HCEC 1CT (cell line): Measurements from ENCODE around the gene ZNF627.
"Not testable (repeated sequence)": the region's sequence is repeated elsewhere in the genome, so short reads cannot be mapped to it uniquely, and the experiment has no call there.

Experiments
- DNase-seq: peaks from one replicate; pipeline ENCODE4 v3.0.0-alpha.2; 2017

Gene ZNF627

DNA sequence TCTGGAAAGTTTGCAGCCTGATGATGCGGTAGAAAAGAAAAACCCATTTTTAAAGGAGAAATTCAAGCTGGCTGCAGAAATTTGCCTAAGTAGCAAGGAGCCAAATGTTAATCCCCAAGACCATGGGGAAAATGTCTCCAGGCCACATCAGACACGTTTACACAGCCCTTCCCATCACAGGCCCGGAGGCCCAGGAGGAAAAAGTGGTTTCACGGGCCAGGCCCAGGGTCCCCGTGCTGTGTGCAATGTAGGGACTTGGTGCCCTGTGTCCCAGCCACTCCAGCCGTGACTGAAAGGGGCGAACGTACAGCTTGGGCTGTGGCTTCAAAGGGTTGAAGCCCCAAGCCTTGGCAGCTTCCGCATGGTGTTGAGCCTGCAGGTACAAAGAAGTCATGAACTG, 35.9 kb downstream of the ZNF627 start:
- no peak for DNase-seq

DNA sequence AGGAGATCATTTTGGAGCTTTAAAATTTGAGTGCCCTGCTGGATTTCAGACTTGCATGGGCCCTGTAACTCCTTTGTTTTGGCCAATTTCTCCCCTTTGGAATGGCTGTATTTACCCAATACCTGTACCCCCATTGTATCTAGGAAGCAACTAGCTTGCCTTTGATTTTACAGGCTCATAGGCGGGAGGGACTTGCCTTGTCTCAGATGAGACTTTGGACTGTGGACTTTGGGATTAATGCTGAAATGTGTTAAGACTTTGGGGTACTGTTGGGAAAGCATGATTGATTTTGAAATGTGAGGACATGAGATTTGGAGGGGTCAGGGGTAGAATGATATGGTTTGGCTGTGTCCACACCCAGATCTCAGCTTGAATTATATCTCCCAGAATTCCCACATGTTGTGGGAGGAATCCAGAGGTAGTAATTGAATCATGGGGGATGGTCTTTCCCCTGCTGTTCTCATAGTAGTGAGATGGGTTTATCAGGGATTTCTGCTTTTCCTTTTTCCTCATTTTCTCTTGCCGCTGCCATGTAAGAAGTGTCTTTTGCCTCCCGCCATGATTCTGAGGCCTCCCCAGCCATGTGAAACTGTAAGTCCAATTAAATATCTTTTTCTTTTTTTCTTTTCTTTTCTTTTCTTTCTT, 36.9 kb downstream of the ZNF627 start:
- not testable (repeated sequence) for DNase-seq

DNA sequence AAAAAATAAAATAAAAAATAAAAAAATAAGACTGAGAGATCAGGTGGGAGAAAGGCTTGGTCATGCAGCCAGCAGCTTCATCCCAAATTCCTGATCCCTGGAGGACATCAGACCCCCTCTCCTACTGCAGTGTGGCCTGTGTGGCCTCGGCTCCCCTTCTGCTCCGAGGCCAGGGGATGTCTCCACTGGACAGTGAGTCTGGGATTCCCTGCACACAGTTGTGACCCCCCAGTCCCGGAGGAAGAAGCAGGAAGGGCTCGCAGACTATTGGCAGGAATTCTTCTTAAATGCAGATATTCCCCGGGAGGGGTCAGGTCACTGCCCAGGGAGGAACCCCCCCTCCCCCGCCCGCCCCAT, 41.9 kb downstream of the ZNF627 start:
- no peak for DNase-seq

DNA sequence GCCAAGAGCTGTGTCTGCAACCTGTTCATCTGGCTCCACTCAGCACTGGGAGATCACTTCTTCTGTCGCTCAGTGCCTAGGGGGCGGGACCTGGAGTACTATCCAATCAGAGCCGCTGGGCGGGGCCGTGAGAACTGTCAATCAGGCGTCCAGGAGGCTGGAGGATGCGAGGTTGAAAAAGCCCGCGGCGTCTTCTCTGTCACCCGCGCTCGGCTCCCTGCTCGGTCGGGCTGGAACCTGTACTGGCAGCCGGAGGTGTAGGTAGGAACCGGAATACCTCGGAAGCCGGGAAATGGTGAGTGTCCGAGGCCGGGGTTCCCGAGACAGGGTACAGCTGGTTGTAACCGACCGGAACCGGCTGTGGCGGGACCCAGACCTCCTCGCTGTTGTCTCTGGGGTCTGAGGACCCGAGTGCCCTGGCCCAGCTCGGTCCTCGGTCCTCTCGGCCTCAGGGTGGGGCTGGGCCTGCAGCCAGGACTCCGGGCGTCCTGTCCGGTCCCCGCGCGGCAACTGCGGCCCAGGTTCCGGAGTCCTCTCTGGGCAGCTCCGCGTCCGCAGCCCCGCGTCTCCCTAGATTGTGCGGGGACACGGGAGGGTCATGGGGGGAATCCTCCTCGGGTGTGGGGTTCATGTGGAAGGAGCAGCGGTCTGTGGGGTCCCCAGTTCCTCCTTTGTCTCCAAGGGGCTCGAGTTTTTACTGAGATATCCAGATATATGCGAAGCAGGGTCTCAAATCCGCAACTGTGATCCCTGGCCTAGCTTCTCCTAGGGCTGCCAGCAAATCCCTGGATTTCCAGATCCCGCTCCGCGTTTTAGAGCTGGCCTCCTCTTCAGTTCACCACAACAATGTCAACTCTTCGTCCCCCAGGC, 42.6 kb downstream of the ZNF627 start:
- peak; percentile 90 for DNase-seq

DNA sequence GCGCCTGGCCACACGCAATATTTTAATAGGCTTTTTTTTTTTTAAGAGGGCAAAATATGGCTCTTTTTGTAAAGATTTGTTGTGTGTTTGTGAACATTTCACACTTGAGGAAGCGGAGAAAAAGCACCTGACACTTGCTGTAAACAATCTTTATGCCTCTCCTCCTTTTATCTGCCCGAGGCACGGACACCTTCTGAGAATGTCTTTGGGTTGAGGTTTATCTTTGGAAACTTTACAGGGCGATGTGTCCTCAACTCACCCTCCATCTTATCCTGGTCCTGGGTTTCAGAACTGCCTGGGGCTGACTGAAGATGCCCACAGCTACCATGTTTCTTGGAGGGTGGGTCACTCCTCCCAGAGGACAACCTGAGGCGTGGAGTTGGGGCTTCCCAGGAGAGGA, 44.0 kb downstream of the ZNF627 start:
- DNase-seq = no peak

DNA sequence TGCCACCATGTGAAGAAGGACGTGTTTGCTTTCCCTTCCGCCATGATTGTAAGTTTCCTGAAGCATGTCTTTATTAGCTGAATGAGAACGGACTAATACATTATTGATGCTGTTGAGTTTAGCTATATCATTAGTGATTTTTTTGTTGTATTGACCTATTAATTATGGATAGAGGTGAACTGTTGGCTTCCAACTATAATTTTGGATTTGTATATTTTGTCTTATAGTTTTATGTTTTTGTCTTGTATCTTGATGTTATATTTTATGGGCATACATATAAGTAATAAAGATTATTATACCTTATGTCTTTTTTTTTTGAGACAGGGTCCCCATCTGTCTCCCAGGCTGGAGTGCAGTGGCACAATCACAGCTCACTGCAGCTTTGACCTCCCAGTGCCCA, 45.6 kb downstream of the ZNF627 start:
- DNase-seq = no peak

DNA sequence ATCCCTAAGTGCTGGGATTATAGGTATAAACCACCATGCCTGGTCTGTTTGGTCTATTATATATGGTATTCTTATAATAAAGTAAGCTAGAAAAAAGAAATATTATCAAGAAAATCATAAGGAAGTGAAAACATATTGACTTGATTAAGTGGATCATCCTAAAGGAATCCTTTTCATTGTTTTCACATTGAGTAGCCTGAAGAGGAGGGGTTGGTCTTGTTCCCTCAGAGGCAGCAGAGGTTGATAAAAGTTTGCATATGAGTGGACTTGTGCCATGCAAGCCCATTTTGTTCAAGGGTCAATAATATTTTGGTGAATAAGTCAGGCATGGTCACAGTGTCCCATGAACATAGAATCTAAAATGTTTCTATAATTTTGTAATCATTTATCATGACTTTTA, 52.7 kb downstream of the ZNF627 start:
- no peak for DNase-seq

DNA sequence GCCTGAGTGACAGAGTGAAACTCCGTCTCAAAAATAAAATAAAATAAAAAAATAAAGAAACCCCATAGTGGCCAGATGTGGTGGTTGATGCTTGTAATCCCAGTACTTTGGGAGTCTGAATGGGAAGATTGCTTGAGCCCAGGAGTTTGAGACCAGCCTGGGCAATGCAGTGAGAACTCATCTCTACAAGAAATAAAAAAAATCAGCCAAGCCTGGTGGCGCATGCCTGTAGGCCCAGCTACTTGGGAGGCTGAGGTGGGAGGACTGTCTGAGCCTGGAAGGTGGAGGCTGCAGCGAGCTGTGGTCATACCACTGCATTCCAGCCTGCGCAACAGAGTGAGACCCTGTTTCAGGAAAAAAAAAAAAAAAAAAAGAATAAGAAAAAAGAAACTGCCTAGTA, 53.8 kb downstream of the ZNF627 start:
- DNase-seq = no peak

DNA sequence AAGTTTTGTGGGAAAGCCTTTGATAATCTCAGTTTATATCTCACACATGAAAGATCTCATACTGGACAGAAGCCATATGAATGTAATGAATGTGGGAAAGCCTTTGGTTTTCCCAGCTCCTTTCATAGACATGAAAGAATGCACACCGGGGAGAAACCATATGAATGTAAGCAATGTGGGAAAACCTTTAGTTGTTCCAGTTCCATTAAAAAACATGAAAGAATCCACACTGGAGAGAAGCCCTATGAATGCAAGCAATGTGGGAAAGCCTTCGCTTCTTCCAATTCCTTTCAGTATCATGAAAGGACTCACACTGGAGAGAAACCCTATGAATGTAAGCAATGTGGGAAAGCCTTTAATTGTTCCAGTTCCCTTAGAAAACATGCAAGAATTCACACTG, 54.8 kb downstream of the ZNF627 start:
- no peak for DNase-seq

DNA sequence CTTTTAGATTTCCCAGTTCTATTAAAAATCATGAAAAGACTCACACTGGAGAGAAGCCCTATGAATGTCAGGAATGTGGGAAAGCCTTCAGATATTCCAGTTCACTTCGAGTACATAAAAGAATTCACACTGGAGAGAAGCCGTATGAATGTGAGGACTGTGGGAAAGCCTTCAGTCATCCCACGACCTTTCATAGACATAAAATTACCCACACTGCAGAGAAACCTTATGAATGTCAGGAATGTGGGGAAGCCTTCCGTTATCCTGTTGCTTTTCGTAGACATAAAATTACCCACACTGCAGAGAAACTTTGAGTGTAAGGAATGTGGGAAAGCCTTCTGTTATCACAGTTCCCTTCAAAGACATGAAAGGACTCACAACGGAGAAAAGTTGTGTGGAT, 55.2 kb downstream of the ZNF627 start:
- no peak for DNase-seq

DNA sequence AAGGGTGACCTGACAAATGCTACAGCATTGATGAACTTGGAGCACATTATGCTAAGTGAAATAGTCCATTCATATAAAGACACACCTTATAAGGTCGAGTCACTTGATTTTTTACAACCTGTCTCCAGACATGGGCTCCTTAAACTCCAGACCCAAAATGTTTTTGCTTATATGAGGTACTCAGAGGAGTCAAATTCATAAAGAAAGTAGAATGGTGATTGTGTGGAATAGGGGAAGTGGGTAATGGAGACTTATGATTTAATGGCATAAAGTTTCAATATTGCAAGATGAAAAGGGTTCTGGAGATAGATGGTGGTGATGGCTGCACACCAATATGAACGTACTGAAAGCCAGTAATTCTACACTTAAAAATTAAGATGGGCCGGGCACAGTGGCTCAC, 59.3 kb downstream of the ZNF627 start:
- no peak for DNase-seq

DNA sequence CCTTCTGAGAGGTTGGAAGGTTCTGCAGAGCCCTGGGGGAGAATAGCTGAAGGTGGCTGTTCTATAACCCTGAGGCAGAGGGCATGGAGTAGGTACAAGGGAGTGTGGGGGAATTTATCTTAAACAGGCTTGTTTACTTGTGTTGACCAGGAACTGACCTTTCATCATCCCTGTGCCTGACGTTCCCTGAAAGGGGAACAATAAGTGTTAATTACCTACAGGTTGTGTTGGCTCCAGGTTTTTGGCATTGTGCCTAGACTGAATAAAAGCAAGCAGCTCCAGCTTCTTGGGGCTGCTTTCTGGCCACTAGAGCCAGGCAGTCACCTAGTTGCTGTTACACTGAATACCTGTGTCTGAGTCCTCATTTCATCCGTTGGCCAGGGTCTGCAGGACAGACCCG, 60.0 kb downstream of the ZNF627 start:
- no peak for DNase-seq

DNA sequence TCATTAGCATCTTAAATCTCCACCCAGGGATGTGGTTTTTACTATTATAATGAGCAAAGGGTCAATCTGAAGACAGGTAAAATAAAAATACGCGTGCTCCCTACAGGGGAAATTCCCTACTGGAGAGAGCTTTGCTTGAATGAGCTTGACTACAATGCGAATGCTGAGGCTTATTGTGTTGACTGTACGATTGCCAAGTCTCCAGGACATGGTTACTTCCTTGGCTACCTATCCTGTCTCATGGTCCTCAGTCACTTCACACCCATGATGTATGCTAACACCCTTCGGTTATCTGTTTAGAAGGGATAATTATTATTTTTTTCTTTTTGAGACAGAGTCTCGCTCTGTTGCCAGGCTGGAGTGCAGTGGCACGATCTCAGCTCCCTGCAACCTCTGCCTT, 61.7 kb downstream of the ZNF627 start:
- DNase-seq = no peak

DNA sequence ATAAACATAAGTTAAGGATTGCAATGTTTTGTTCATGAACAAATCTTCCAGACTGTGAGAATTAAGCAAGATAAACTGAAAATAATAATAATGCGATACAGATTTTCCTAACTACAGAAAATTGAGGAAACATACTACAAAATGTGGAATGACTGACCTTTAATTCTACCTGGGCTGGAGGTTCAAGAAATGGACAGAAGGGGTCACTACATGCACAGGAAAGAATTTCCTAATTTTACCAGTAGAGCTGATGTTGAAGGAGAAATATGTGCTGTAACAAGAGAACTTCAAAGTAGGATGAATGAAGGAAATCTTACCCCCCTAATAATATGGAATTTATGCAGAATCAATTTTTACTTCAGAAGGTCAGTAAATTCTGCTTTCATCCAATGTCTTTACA, 62.3 kb downstream of the ZNF627 start:
- DNase-seq = no peak

DNA sequence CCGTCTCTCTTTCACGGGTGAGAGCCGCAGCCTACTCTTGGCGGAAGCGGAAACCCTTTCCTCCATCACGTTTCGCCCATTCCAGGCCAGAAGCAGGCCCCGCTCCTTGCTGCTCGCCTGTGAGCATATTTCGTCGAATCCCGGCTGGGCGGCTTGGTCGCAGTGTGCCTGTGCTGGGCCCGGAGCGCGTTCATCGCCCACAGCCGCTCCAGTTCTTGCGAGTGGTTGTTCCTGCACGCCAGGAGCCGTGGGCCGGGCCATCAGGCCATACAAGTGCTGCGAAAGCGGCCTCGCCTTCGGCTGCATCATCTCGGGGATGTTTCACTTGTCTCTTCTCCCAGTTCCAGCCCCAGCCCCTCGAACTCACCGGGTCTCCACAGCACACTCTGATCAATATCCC, 65.0 kb downstream of the ZNF627 start:
- DNase-seq = no peak

DNA sequence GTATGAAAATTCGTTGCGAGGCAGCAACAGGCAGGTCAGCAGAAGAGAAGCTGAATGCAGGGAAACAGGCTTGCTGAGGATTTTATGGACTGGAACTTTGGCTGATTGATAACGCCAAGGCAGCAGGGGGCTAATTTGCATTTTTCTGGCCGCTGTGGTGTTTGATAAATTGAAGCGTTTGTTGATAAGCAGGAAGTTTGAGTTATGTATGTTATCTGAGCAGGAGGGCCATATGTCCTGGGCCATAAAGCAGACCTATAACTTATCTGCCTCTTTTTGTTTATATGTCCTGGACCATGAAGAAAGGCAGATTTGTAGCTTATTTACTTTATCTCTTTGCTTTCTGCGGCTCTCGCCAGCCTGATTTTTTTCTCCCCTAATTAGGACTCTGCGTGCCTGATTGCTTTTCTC, 65.9 kb downstream of the ZNF627 start:
- DNase-seq = no peak
